SU-DHL-6 (cell line): Measurements from ENCODE around the gene LRP2BP.

ENCODE experiments used
- H2AFZ ChIP-seq: fragments of 200-600 bp; sonication (generic); 2 replicates; pipeline ENCODE4 v1.6.1; 2014; ENCODE audit warnings: low read depth, mild to moderate bottlenecking, moderate library complexity, mixed read lengths, antibody characterized with exemption, low read length; ENCODE audit not compliant: severe bottlenecking
- H3F3A ChIP-seq: fragments of 200-600 bp; shearing (Covaris generic); 2 replicates; pipeline ENCODE4 v1.6.0; 2016; ENCODE audit warnings: antibody characterized with exemption, mild to moderate bottlenecking; ENCODE audit not compliant: insufficient read depth
- H3K27ac ChIP-seq: fragments of 200-600 bp; sonication (generic); 2 replicates; pipeline ENCODE4 v1.5.1; 2016; ENCODE audit warnings: low read depth, mild to moderate bottlenecking, low read length, moderate library complexity, mixed read lengths
- H3K27me3 ChIP-seq: fragments of 200-600 bp; sonication (generic), shearing (Covaris generic); 2 replicates; pipeline ENCODE4 v1.6.0; 2014; ENCODE audit warnings: mild to moderate bottlenecking, low read length
- H3K36me3 ChIP-seq: fragments of 200-600 bp; sonication (generic); 2 replicates; pipeline ENCODE4 v1.6.1; 2014; ENCODE audit warnings: mild to moderate bottlenecking, low read length, mixed read lengths
- H3K4me2 ChIP-seq: fragments of 300-600, 200-600 bp; shearing (Covaris generic), sonication (generic); 2 replicates; pipeline ENCODE4 v1.6.0; 2014; ENCODE audit warnings: low read length, low read depth, mild to moderate bottlenecking; ENCODE audit not compliant: poor library complexity, severe bottlenecking
- H3K4me3 ChIP-seq: fragments of 200-600 bp; sonication (generic); 2 replicates; pipeline ENCODE4 v1.5.1; 2014; ENCODE audit warnings: antibody characterized with exemption, low read length, mild to moderate bottlenecking, mixed read lengths; ENCODE audit not compliant: insufficient read depth, poor library complexity, severe bottlenecking
- H3K79me2 ChIP-seq: fragments of 200-600 bp; sonication (generic); 2 replicates; pipeline ENCODE4 v1.6.1; 2014; ENCODE audit warnings: mild to moderate bottlenecking, low read length, moderate library complexity; ENCODE audit not compliant: insufficient read depth
- H3K9ac ChIP-seq: fragments of 200-600 bp; sonication (generic); 2 replicates; pipeline ENCODE4 v1.7.0; 2014; ENCODE audit warnings: mild to moderate bottlenecking, low read length
- H3K9me2 ChIP-seq: fragments of 200-600 bp; sonication (generic); replicated peaks from 2 replicates; pipeline ENCODE4 v1.6.1; 2014; ENCODE audit warnings: low read length; ENCODE audit not compliant: insufficient read depth
- H3K9me3 ChIP-seq: fragments of 200-600 bp; sonication (generic); 2 replicates; pipeline ENCODE4 v1.6.1; 2014; ENCODE audit warnings: low read length, mixed read lengths; ENCODE audit not compliant: insufficient read depth
- H4K20me1 ChIP-seq: fragments of 200-600 bp; sonication (generic); 2 replicates; pipeline ENCODE4 v1.6.1; 2014; ENCODE audit warnings: low read depth, mild to moderate bottlenecking, antibody characterized with exemption, low read length, moderate library complexity, mixed read lengths
- CTCF ChIP-seq: fragments of 200-600 bp; sonication (generic); IDR thresholded peaks from one replicate; pipeline ENCODE4 v1.5.1; 2017; ENCODE audit warnings: antibody characterized with exemption, mild to moderate bottlenecking, low read length, moderate library complexity; ENCODE audit not compliant: insufficient read depth, poor library complexity, severe bottlenecking
- EZH2phosphoT487 ChIP-seq: fragments of 200-600 bp; sonication (generic), shearing (Covaris generic); conservative IDR thresholded peaks from 2 replicates; pipeline ENCODE4 v1.6.1; 2018; ENCODE audit warnings: mild to moderate bottlenecking, antibody characterized with exemption, low read length, moderate library complexity, mixed read lengths

LRP2BP gene

GRCh38 chr4:185352741-185353140 lies 43.0 kb downstream of the LRP2BP start:
- Histone ChIP-seq H3K9me2 (no peaks in the 10 kb centered on the region), H3K9ac (no peak overlapping the region), H3K4me2 (no peak overlapping the region), H2AFZ (no peak overlapping the region), H3K27ac (no peak overlapping the region), H3K27me3 (no peaks in the 10 kb centered on the region), H3K4me3 (no peak overlapping the region), H4K20me1 (no peaks in the 10 kb centered on the region), H3K9me3 (no peaks in the 10 kb centered on the region), H3F3A (no peaks in the 10 kb centered on the region), H3K36me3 (peaks cover 5% of the 10 kb centered on the region; the same call in 1 of the 2 replicates), H3K79me2 (no peaks in the 10 kb centered on the region)
- TF ChIP-seq CTCF (no peak), EZH2phosphoT487 (no peak)

DNA sequence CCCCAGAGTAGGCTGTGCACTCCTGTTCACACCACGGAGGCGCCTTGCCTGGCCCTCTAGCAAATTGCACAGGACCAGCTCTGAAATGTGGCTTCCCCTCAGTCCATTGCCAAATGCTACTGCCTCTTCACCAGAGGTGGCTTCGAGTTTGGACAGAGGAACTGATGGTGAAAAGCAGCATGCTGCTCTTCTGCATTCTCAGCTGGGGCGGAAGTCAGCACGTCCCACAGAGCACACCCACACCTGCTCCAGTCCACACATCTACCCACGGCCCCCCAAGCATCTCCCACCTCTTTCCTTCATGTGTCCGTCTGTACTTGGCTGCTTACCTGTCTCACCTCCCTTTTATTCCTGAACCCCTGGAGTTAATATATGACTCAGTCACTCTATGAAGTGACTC lies 43.5 kb downstream of the LRP2BP start:
- no peak for TF ChIP-seq EZH2phosphoT487
- no peak for TF ChIP-seq CTCF
- no peak overlapping the region for H3K4me2 ChIP-seq
- H3K27me3 ChIP-seq, result no peaks in the 10 kb centered on the region
- H4K20me1 ChIP-seq, result no peaks in the 10 kb centered on the region
- H3K9me3 ChIP-seq, result no peaks in the 10 kb centered on the region
- H3K9me2 ChIP-seq, result no peaks in the 10 kb centered on the region
- H3F3A ChIP-seq, result no peaks in the 10 kb centered on the region
- H2AFZ ChIP-seq, result no peak overlapping the region
- peaks cover 5% of the 10 kb centered on the region; the same call in 1 of the 2 replicates for H3K36me3 ChIP-seq
- no peaks in the 10 kb centered on the region for H3K79me2 ChIP-seq
- no peak overlapping the region for H3K4me3 ChIP-seq
- H3K9ac ChIP-seq, result no peak overlapping the region
- no peak overlapping the region for H3K27ac ChIP-seq

DNA sequence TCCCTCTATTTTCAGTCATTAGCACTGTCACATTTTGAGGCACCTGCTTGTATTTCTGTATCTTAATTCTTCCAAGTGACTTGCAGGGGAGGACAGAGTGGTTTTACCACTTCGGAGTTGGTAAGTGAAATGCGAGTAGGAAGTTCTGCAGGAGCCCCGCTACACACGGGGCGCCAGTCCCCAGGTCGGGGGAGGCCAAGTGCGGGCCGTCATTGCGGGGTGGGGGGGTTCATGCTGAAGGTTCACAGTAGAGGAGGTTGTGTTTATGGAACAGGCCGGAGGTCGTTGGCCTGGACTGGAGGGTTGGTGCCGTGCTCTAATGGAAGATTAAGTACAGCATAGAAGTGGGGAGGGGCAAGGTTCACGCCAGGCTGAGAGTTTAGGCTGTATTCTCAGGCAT lies 44.0 kb downstream of the LRP2BP start:
- Histone ChIP-seq H3K9me3 (no peaks in the 10 kb centered on the region), H4K20me1 (no peaks in the 10 kb centered on the region), H3K9ac (no peak overlapping the region), H3K36me3 (peaks cover 5% of the 10 kb centered on the region; the same call in 1 of the 2 replicates), H3K27me3 (no peaks in the 10 kb centered on the region), H3K4me3 (no peak overlapping the region), H3K27ac (no peak overlapping the region), H2AFZ (no peak overlapping the region), H3K79me2 (no peaks in the 10 kb centered on the region), H3K9me2 (no peaks in the 10 kb centered on the region), H3K4me2 (no peak overlapping the region), H3F3A (no peaks in the 10 kb centered on the region)
- TF ChIP-seq EZH2phosphoT487, result no peak
- no peak for TF ChIP-seq CTCF
